Thyroid gland (tissue), 4 donors: Measurements from ENCODE around the gene ABHD12B. TPM values are rescaled to one million over a fixed set of nuclear protein-coding genes. Genes with fewer than 3 reads are reported as not detected.

Source experiments
- DNase-seq, 2 donors: peaks; one replicate each; pipeline ENCODE4 v3.0.0-alpha.2; 2019
- H3K27ac ChIP-seq, 3 donors: fragments of 200-600 bp; sonication (generic); 1 replicate in 2 of 3; 2 replicates in 1 of 3; pipeline ENCODE4 v1.5.1; 2016 to 2019; ENCODE audit warnings: mild to moderate bottlenecking in 1 of 3, moderate library complexity in 1 of 3
- H3K27me3 ChIP-seq: fragments of 200-600 bp; sonication (generic); one replicate; pipeline ENCODE4 v1.5.1; 2019
- H3K36me3 ChIP-seq, 2 donors: fragments of 200-600 bp; sonication (generic); one replicate each; pipeline ENCODE4 v1.5.1; 2016 to 2019
- H3K4me1 ChIP-seq, 2 donors: fragments of 200-600 bp; sonication (generic); one replicate each; pipeline ENCODE4 v1.5.1; 2017 to 2019
- H3K4me3 ChIP-seq, 3 donors: fragments of 200-600 bp; sonication (generic); replicated peaks in 1 of 3; 1 replicate in 2 of 3; 2 replicates in 1 of 3; pipeline ENCODE4 v1.5.1; 2016; ENCODE audit warnings: mild to moderate bottlenecking in 1 of 3
- H3K9me3 ChIP-seq: fragments of 200-600 bp; sonication (generic); one replicate; pipeline ENCODE4 v1.5.1; 2017
- CTCF ChIP-seq, 6 experiments: fragments of 200-600 bp in 3 of 6; fragments of 450-650 bp in 3 of 6; sonication (generic) in 3 of 6; IDR thresholded peaks; one replicate each; pipeline ENCODE4 v1.5.1; 2016 to 2019; ENCODE audit warnings: antibody characterized with exemption in 6 of 6, mild to moderate bottlenecking in 2 of 6, inconsistent platforms in 1 of 6, moderate library complexity in 1 of 6
- POLR2A ChIP-seq, 2 donors: fragments of 450-650 bp; IDR thresholded peaks; one replicate each; pipeline ENCODE4 v1.6.1; 2017; ENCODE audit warnings: antibody characterized with exemption in 2 of 2, mild to moderate bottlenecking in 2 of 2, moderate library complexity in 1 of 2
- WGBS, 2 donors: methylation state at CpG; one replicate each; pipeline ENCODE4 v1.1.5; 2017; 5-methylcytosine and 5-hydroxymethylcytosine counted together
- intact Hi-C: fragments of 100-400 bp; cut with DNase I; formaldehyde crosslinking; loops from one replicate; pipeline ENCODE4 v1.15.1; 2023
- total RNA-seq, 4 donors: library from RNA; depleted of rRNA; stranded (reverse); fragments of >200 nt; gene quantifications; one replicate each; pipeline ENCODE4 v1.2.3, GENCODE V29; 2016

ABHD12B gene
- total RNA-seq, 4 donors from 2014 or later = 0.11 TPM; not detected in 3

GRCh38 chr14:50839048-50839447 lies 32.8 kb upstream of the ABHD12B start:
- Histone ChIP-seq H3K4me3 (no peak overlapping the region), H3K36me3 (no peaks in the 10 kb centered on the region), H3K27me3 (no peaks in the 10 kb centered on the region), H3K4me1 (no peaks in the 10 kb centered on the region), H3K9me3 (no peaks in the 10 kb centered on the region), H3K27ac (no peak overlapping the region)
- no peak for DNase-seq
- intact Hi-C loops = no loop called here
- WGBS, 2 donors = 64 to 65% methylated on average over 1 of the region's 1 CpG
- no peak for TF ChIP-seq POLR2A (IDR thresholded peaks at IDR 0.05)
- no peak for TF ChIP-seq CTCF (IDR thresholded peaks at IDR 0.05)

- 93 to 94% methylated on average over 5 of the region's 5 CpGs for WGBS, 2 donors
- no peaks in the 10 kb centered on the region for H3K4me1 ChIP-seq
- DNase-seq = no peak
- H3K27ac ChIP-seq = no peak overlapping the region
- no peaks in the 10 kb centered on the region for H3K27me3 ChIP-seq
- no peaks in the 10 kb centered on the region for H3K36me3 ChIP-seq
- no peak overlapping the region for H3K4me3 ChIP-seq
- intact Hi-C loops = no loop called here
- H3K9me3 ChIP-seq = no peaks in the 10 kb centered on the region
- no peak for TF ChIP-seq CTCF (IDR thresholded peaks at IDR 0.05)
- no peak for TF ChIP-seq POLR2A (IDR thresholded peaks at IDR 0.05)
Observed at GRCh38 chr14:50839691-50840090, 32.2 kb upstream of the ABHD12B start.

- Histone ChIP-seq H3K27ac (no peak overlapping the region), H3K4me3 (no peak overlapping the region), H3K36me3 (no peaks in the 10 kb centered on the region), H3K9me3 (no peaks in the 10 kb centered on the region), H3K4me1 (peaks cover 17 to 20% of the 10 kb centered on the region in 2 donors), H3K27me3 (no peaks in the 10 kb centered on the region)
- TF ChIP-seq POLR2A (IDR thresholded peaks at IDR 0.05) (no peak), CTCF (IDR thresholded peaks at IDR 0.05) (no peak)
- 95 to 97% methylated on average over 2 of the region's 2 CpGs for WGBS, 2 donors
- DNase-seq = no peak
- intact Hi-C loops = no loop called here
Observed at GRCh38 chr14:50844391-50844790, 27.5 kb upstream of the ABHD12B start.

- no peak overlapping the region for H3K4me3 ChIP-seq
- WGBS, 2 donors = 77 to 81% methylated on average over 3 of the region's 3 CpGs
- H3K9me3 ChIP-seq = no peaks in the 10 kb centered on the region
- intact Hi-C loops = no loop called here
- peaks cover 17 to 20% of the 10 kb centered on the region in 2 donors for H3K4me1 ChIP-seq
- H3K27me3 ChIP-seq = no peaks in the 10 kb centered on the region
- no peaks in the 10 kb centered on the region for H3K36me3 ChIP-seq
- H3K27ac ChIP-seq = no peak overlapping the region
- DNase-seq = no peak
- TF ChIP-seq POLR2A (IDR thresholded peaks at IDR 0.05) (no peak), CTCF (IDR thresholded peaks at IDR 0.05) (no peak)
Observed at GRCh38 chr14:50845166-50845565, 26.7 kb upstream of the ABHD12B start.

- WGBS, 2 donors = 49 to 52% methylated on average over 8 of the region's 8 CpGs
- Histone ChIP-seq H3K4me3 (no peak overlapping the region), H3K27ac (peak overlapping the region in 2 of 3 donors; percentile 34 to 56), H3K4me1 (peaks cover 17 to 20% of the 10 kb centered on the region in 2 donors), H3K36me3 (no peaks in the 10 kb centered on the region), H3K27me3 (no peaks in the 10 kb centered on the region), H3K9me3 (no peaks in the 10 kb centered on the region)
- intact Hi-C loops = no loop called here
- peak; percentile 35 to 61 for DNase-seq
- TF ChIP-seq POLR2A (IDR thresholded peaks at IDR 0.05) = no peak
- TF ChIP-seq CTCF (IDR thresholded peaks at IDR 0.05) = no peak
Observed at GRCh38 chr14:50846226-50846880, 25.5 kb upstream of the ABHD12B start.
